Activated CD8-positive, alpha-beta memory T cell treated with anti-CD3 and anti-CD28 coated beads for 4 hours (primary cell): ENCODE data around the gene TSPEAR.
"Not testable (repeated sequence)": the region's sequence is repeated elsewhere in the genome, so short reads cannot be mapped to it uniquely, and the experiment has no call there.

Source experiments
- DNase-seq, 2 donors: peaks; one replicate each; pipeline ENCODE4 v3.0.0-alpha.2; 2020; ENCODE audit warnings: low read depth in 2 of 2

The TSPEAR gene

GRCh38 chr21:44571844-44572782, 139.3 kb downstream of the TSPEAR start:
- no peak for DNase-seq

- no peak for DNase-seq
These were observed 140.1 kb downstream of the TSPEAR start for GRCh38 chr21:44571296-44571695.

- DNase-seq, result no peak
These were observed 141.4 kb downstream of the TSPEAR start for GRCh38 chr21:44569861-44570517.

GRCh38 chr21:44568667-44569556, 142.5 kb downstream of the TSPEAR start:
- DNase-seq, result no peak

- DNase-seq, result no peak
These were observed 143.1 kb downstream of the TSPEAR start for GRCh38 chr21:44568261-44568660.

GRCh38 chr21:44567481-44568171, 143.7 kb downstream of the TSPEAR start:
- no peak for DNase-seq

GRCh38 chr21:44566403-44566802, 145.0 kb downstream of the TSPEAR start:
- no peak for DNase-seq

- DNase-seq, result no peak
These were observed 146.3 kb downstream of the TSPEAR start for GRCh38 chr21:44564886-44565598.

- no peak for DNase-seq
These were observed 147.3 kb downstream of the TSPEAR start for GRCh38 chr21:44564099-44564498.

GRCh38 chr21:44558695-44559094, 152.7 kb downstream of the TSPEAR start, which contains the start of gene KRTAP10-3:
Gene KRTAP10-3 (minus strand): TSS chr21:44558795. CDS start chr21:44558715, 80 bp downstream.
- DNase-seq, result no peak

GRCh38 chr21:44558329-44558675, 153.1 kb downstream of the TSPEAR start:
- DNase-seq, result not testable (repeated sequence)

GRCh38 chr21:44557491-44558328, 153.7 kb downstream of the TSPEAR start:
- no peak for DNase-seq

GRCh38 chr21:44556879-44557278, 154.5 kb downstream of the TSPEAR start:
- no peak for DNase-seq

- no peak for DNase-seq
These were observed 156.0 kb downstream of the TSPEAR start for GRCh38 chr21:44555200-44555875.

- no peak for DNase-seq
These were observed 158.7 kb downstream of the TSPEAR start for GRCh38 chr21:44552681-44553080.

- no peak for DNase-seq
These were observed 159.2 kb downstream of the TSPEAR start for GRCh38 chr21:44552136-44552535.

- DNase-seq, result no peak
These were observed 159.9 kb downstream of the TSPEAR start, which contains the start of gene KRTAP10-2 for GRCh38 chr21:44551340-44551961. Gene KRTAP10-2 (minus strand): TSS chr21:44551505. CDS start chr21:44551458, 47 bp downstream.

- no peak for DNase-seq
These were observed 160.6 kb downstream of the TSPEAR start for GRCh38 chr21:44550807-44551206.

GRCh38 chr21:44550285-44550684, 161.1 kb downstream of the TSPEAR start:
- DNase-seq, result not testable (repeated sequence)
